ENCODE measurements around the gene LTV1.
"Not testable (repeated sequence)": the region's sequence is repeated elsewhere in the genome, so short reads cannot be mapped to it uniquely, and the experiment has no call there.

LTV1 gene

GRCh38 chr6:143842461-143842901 lies 657 bp upstream of the LTV1 start:
- peak in 1 of 4 experiments; percentile 2 for DNase-seq (ENCODE audit: low read depth in 4 of 4, low spot score in 1 of 4)

- peak in 1 of 4 experiments; percentile 3 for DNase-seq (ENCODE audit: low read depth in 4 of 4, low spot score in 1 of 4)
Observed at GRCh38 chr6:143843677-143843999, 500 bp downstream of the LTV1 start.

DNA sequence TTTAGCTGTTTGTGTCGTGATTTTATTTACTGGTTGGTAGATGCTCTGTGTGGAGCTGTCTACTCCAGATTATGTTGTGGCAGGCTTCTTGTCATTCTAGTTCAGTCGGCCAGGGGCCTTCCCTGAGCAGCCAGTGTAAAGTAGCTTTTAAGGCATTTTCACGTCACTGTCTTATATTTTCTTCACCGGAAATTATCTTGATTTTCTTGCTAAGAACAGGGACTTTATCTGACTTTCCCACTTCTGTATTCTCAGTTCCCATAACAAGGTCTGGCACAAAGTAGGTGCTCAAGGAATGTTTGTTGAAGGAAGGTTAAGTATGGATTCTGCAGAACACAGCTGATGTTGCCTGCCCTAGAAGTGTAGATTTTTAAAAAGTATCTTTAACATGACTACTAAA lies 868 bp downstream of the LTV1 start:
- no peak for DNase-seq (ENCODE audit: low read depth in 4 of 4, low spot score in 1 of 4)

DNA sequence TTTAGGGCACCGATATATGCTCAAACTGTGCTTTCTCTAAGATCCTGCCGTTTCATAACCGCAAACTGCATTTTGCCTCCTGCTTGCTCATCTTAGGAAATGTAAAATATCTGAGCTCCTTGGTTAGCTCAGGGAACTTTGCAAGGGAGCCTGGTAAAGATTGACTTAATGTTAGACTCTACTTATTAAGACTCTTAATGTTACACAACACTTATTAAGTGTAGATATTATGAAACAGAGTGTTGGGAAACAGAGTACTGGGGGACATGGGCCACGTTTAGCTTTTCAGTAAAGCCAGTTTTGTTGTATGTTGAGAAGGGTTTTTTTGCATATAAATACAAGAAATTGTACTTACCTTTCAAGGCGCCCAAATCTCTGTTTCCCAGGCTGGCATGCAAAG lies 1.9 kb downstream of the LTV1 start:
- DNase-seq (ENCODE audit: low read depth in 4 of 4, low spot score in 1 of 4) = no peak

- not testable (repeated sequence) for DNase-seq (ENCODE audit: low read depth in 4 of 4, low spot score in 1 of 4)
Observed at GRCh38 chr6:143851706-143852105, 8.6 kb downstream of the LTV1 start.

GRCh38 chr6:143855057-143855456 lies 11.9 kb downstream of the LTV1 start:
- DNase-seq (ENCODE audit: low read depth in 4 of 4, low spot score in 1 of 4) = not testable (repeated sequence)

- not testable (repeated sequence) for DNase-seq (ENCODE audit: low read depth in 4 of 4, low spot score in 1 of 4)
Observed at GRCh38 chr6:143856762-143857161, 13.6 kb downstream of the LTV1 start.

DNA sequence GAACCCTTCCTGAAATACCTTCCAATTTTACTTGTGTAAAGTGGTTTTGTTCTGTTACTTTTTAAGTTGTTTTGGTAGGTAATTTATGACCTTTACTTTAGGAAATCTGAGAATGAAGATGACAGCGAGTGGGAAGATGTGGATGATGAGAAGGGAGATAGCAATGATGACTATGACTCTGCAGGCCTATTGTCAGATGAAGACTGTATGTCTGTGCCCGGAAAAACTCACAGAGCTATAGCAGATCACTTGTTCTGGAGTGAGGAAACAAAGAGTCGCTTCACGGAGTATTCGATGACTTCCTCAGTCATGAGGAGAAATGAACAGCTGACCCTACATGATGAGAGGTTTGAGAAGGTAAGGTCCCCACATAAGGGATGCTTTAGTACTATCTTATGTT lies 14.5 kb downstream of the LTV1 start:
- DNase-seq (ENCODE audit: low read depth in 4 of 4, low spot score in 1 of 4) = no peak

GRCh38 chr6:143859891-143860660 lies 16.9 kb downstream of the LTV1 start:
- no peak for DNase-seq (ENCODE audit: low read depth in 4 of 4, low spot score in 1 of 4)

- no peak for DNase-seq (ENCODE audit: low read depth in 4 of 4, low spot score in 1 of 4)
Observed at GRCh38 chr6:143863771-143864170, 20.6 kb downstream of the LTV1 start.

DNA sequence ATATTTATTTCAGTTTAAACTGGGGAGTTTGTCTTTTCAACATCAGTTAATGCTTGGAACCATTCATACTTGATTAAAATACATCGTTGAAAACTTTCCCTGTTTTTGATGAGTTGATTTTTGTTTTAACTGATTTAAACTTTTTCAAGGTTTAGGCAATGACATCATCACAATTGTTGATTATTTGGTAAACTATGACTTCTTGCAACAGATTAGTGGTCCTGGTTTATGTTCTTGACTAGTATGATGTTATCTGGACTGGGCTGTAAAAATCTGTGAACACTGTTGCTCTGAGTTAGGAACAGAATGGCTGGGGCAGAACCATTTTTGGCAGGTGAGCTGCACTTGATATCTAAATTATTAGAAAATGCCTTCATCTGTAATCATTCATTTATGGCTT lies 21.1 kb downstream of the LTV1 start, which contains the start of gene ZC2HC1B:
Gene ZC2HC1B, plus strand, starts transcription at position 241 of the 400 bp plus-strand sequence. Its CDS starts 66 bp downstream, at position 307.
- no peak for DNase-seq (ENCODE audit: low read depth in 4 of 4, low spot score in 1 of 4)

DNA sequence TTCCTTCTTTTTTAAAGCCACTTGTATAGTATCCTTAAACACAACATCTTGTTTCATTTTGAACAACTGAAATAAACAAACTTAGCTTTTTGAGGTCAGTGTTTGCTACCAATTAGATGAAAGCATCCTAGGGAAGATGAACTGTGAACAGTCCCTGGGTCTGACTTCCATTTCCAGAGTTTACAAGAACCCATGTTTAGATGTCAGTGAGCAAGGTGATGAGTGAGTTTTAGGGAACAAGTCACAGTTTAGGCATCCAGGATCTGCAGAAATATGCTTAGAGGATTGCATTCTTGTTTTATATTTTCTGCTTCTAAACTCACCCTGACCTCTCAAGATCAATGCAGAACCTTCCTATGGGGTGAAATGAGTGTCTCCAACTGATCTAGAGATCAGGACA lies 24.1 kb downstream of the LTV1 start:
- no peak for DNase-seq (ENCODE audit: low read depth in 4 of 4, low spot score in 1 of 4)

- DNase-seq (ENCODE audit: low read depth in 4 of 4, low spot score in 1 of 4) = not testable (repeated sequence)
Observed at GRCh38 chr6:143868808-143869207, 25.7 kb downstream of the LTV1 start.

DNA sequence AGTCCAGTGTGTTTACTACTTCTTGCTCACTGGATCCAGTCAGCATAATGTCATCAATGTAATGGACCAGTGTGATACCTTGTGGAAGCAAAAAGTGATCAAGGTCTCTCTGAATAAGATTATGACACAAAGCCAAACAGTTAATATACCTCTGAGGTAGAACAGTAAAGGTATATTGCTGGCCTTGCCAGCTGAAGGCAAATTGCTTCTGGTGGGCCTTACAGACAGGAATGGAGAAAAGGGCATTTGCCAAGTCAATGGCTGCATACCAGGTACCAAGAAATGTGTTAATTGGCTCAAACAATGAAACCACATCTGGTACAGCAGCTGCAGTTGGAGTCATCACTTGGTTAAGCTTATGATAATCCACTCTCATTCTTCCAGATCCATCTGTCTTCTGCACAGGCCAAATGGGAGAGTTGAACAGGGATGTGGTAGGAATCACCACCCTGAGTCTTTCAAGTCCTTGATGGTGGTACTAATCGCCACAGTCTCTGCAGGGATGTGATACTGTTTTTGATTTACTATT lies 28.1 kb downstream of the LTV1 start:
- not testable (repeated sequence) for DNase-seq (ENCODE audit: low read depth in 4 of 4, low spot score in 1 of 4)

DNA sequence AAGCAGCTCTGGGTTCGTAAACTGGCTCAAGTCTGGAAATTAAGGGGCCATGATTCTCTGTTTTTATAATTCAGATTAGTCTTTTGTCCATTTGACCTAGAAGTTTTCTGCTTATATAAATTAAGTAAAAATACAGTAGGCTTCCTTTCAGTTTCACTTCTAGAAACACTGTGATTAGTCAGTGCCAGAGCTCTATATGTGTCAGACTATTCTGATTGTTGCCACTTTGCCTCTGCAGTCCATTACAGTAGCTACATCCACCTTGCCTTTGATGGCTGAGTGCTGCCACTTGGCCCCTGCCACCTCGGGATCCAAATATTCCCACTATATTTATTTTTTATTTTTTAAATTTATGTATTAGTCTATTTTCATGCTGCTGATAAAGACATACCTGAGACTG lies 29.1 kb downstream of the LTV1 start:
- DNase-seq (ENCODE audit: low read depth in 4 of 4, low spot score in 1 of 4) = no peak

- DNase-seq (ENCODE audit: low read depth in 4 of 4, low spot score in 1 of 4) = not testable (repeated sequence)
Observed at GRCh38 chr6:143873600-143873999, 30.5 kb downstream of the LTV1 start.

DNA sequence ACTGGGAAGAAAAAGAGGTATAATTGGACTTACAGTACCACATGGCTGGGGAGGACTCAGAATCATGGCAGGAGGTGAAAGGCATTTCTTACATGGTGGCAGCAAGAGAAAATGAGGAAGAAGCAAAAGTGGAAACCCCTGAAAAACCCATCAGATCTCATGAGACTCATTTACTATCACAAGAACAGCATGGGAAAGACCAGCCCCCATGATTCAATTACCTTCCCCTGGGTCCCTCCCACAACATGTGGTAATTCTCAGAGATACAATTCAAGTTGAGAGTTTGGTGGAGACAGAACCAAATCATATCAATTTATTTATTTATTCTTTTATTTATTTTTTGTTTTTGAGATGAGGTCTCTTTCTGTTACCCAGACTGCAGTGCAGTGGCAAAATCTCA lies 31.4 kb downstream of the LTV1 start:
- not testable (repeated sequence) for DNase-seq (ENCODE audit: low read depth in 4 of 4, low spot score in 1 of 4)

DNA sequence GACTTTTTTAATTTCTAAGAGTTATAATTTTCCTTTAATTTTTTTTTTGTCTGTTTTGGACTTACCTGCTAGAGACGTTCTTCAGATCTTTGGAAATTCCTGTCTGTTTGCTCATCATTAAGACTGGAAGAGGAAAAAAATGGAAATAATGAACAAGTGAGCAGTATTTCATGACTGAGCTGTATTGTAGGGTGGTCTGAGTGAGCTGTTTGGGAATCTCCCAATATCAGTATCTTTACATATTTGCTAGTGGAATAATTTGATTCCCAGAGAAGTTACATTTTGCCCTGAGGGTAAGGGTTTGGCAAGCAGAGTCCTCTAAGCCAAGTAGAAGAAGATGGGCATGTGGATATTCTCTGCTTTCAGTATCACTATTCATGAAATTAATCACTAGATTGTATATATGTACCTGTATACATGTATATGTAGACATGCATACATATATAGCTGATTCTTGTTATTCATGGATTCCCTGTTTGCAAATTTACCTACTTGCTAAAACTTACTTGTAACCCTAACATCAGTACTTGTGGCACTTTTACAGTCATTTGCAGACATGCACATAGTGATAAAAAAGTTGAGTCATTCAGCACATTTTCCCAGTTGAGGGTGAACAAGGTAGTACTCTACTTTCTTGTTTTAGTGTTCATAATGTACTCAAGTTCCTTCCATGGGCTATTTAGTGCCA lies 34.6 kb downstream of the LTV1 start:
- no peak for DNase-seq (ENCODE audit: low read depth in 4 of 4, low spot score in 1 of 4)

- no peak for DNase-seq (ENCODE audit: low read depth in 4 of 4, low spot score in 1 of 4)
Observed at GRCh38 chr6:143878272-143878760, 35.2 kb downstream of the LTV1 start.

GRCh38 chr6:143880412-143880811 lies 37.3 kb downstream of the LTV1 start:
- no peak for DNase-seq (ENCODE audit: low read depth in 4 of 4, low spot score in 1 of 4)

- DNase-seq (ENCODE audit: low read depth in 4 of 4, low spot score in 1 of 4) = no peak
Observed at GRCh38 chr6:143882401-143882930, 39.3 kb downstream of the LTV1 start.
